Esophagus (tissue), 2 donors: ENCODE data around the gene EXD3. TPM values are rescaled to one million over a fixed set of nuclear protein-coding genes. Genes with fewer than 3 reads are reported as not detected.

Experiments used
- H3K27ac ChIP-seq, 2 donors: one replicate each; pipeline ENCODE4 v1.5.1; 2013; ENCODE audit warnings: low read depth in 2 of 2, mild to moderate bottlenecking in 2 of 2, inconsistent platforms in 1 of 2, low read length in 1 of 2, moderate library complexity in 1 of 2
- H3K27me3 ChIP-seq, 2 donors: one replicate each; pipeline ENCODE4 v1.6.1; 2013; ENCODE audit warnings: low read length in 2 of 2, control low read depth in 1 of 2, mild to moderate bottlenecking in 1 of 2; ENCODE audit not compliant: insufficient read depth in 2 of 2, control insufficient read depth in 1 of 2
- H3K36me3 ChIP-seq, 2 donors: one replicate each; pipeline ENCODE4 v1.6.1; 2013; ENCODE audit warnings: low read length in 1 of 2; ENCODE audit not compliant: control insufficient read depth in 2 of 2, insufficient read depth in 2 of 2
- H3K4me1 ChIP-seq, 2 donors: one replicate each; pipeline ENCODE4 v1.6.1; 2013; ENCODE audit warnings: low read length in 1 of 2; ENCODE audit not compliant: control insufficient read depth in 2 of 2, insufficient read depth in 2 of 2
- H3K4me3 ChIP-seq, 2 donors: one replicate each; pipeline ENCODE4 v1.5.1; 2013; ENCODE audit warnings: low read length in 2 of 2, mild to moderate bottlenecking in 2 of 2, low read depth in 1 of 2, moderate library complexity in 1 of 2
- H3K9me3 ChIP-seq, 2 donors: one replicate each; pipeline ENCODE4 v1.6.1; 2013; ENCODE audit warnings: mild to moderate bottlenecking in 2 of 2, low read depth in 1 of 2, low read length in 1 of 2, moderate library complexity in 1 of 2; ENCODE audit not compliant: control insufficient read depth in 2 of 2, insufficient read depth in 1 of 2
- WGBS, 2 donors: extraction: QIAGEN DNeasy Blood & Tissue Kit; methylation state at CpG; one replicate each; pipeline ENCODE4 v1.1.7; 2013; 5-methylcytosine and 5-hydroxymethylcytosine counted together
- polyA plus RNA-seq, 2 donors: library from polyadenylated mRNA; stranded (reverse); fragments of 200-250 nt; gene quantifications; one replicate each; pipeline ENCODE4 v1.2.3, GENCODE V29; 2013
- donor health status: healthy with polysubstance abuse.
- donor health status: Bipolar disorder and iron deficiency.

The EXD3 gene
- polyA plus RNA-seq, 2 donors: 9.7 to 20.8 TPM

DNA sequence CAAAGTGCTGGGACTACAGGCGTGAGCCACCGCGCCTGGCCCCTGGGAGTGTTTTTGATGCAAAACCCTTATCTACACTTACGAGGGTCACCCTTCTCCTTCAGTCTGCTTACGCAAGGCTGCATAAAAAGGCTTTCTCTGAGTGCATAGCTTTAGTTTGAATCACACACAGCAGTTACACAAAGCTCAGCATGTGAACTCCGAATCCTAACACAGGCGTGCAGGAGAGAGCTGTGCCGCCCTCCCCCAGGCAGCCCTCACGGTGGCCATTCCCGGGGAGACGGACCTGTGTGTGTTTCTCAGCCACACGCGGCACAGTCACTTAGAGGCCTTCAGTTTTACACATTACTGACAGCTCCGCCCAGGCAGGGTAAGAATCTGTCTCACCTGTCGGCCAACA lies 26.7 kb downstream of the EXD3 start:
- Histone ChIP-seq H3K36me3 (peaks cover 2 to 5% of the 10 kb centered on the region in 2 donors), H3K27me3 (no peaks in the 10 kb centered on the region), H3K4me3 (no peak overlapping the region), H3K9me3 (no peaks in the 10 kb centered on the region), H3K27ac (no peak overlapping the region), H3K4me1 (no peaks in the 10 kb centered on the region)
- WGBS, 2 donors: 90 to 92% methylated on average over 15 of the region's 15 CpGs

DNA sequence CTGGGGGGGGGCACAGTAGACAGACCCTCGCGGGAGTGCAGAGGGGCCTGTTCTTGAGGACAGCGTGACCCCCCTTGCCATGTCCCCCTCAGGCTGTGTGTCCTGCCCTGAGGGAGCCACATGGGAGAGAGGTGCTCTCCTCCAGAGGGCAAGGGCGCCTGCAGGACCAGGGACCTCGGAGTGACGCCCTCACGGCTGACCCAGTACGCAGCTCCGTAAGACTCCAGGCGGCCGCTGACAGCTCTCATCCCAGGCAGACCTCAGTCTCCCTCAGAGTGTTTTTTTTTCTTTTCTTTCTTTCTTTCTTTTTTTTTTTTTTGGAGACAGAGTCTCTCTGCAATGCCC lies 27.3 kb downstream of the EXD3 start:
- H3K27ac ChIP-seq: no peak overlapping the region
- no peaks in the 10 kb centered on the region for H3K27me3 ChIP-seq
- no peaks in the 10 kb centered on the region for H3K4me1 ChIP-seq
- no peaks in the 10 kb centered on the region for H3K9me3 ChIP-seq
- 86 to 90% methylated on average over 11 of the region's 11 CpGs for WGBS, 2 donors
- H3K4me3 ChIP-seq: no peak overlapping the region
- peaks cover 2 to 8% of the 10 kb centered on the region in 2 donors for H3K36me3 ChIP-seq

DNA sequence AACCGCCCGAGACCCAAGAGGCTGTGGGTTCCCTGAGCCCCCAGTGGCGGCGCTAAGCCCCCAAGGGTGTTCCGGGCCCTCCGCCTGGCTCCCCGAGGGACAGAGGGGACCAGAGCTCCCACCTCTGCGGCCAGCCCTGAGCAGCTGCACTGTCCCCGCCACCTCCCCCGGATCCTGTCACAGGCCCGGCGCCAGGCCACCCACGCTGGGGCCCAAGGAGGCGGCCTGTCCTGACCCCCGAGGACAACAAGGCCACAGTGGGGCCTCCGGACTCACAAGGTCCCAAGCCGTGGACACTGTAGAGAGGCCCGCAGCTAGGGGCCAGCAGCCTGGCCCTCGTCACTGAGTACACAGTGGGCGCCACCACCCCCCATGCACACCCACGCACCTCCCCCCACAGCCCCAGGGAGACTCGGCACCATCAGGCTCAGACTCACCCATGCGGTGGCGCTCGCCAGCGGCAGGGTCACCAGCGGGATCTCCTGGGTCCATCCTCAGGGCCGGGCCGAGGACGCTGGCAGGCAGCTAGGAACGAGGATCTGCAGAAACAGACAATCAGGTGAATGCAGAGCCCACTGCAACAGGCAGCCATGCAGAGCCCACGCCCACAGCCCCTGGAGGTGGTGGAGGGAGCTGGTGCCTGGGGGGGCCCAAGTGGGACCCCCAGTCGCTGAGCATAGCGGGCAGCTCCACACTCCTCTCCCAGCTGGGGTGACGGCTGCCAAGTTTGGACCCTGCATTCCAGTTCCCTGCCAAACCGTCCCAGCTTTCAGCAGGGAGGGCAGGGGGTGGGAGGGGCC lies 27.9 kb downstream of the EXD3 start:
- 91 to 92% methylated on average over 35 to 36 of the region's 36 CpGs for WGBS, 2 donors
- no peaks in the 10 kb centered on the region for H3K27me3 ChIP-seq
- H3K4me1 ChIP-seq: no peaks in the 10 kb centered on the region
- no peak overlapping the region for H3K27ac ChIP-seq
- no peak overlapping the region for H3K4me3 ChIP-seq
- peaks cover 2 to 8% of the 10 kb centered on the region in 2 donors for H3K36me3 ChIP-seq
- no peaks in the 10 kb centered on the region for H3K9me3 ChIP-seq

- H3K36me3 ChIP-seq: peaks cover 2 to 11% of the 10 kb centered on the region in 2 donors
Measured at GRCh38 chr9:137393176-137394150, 29.5 kb downstream of the EXD3 start.

DNA sequence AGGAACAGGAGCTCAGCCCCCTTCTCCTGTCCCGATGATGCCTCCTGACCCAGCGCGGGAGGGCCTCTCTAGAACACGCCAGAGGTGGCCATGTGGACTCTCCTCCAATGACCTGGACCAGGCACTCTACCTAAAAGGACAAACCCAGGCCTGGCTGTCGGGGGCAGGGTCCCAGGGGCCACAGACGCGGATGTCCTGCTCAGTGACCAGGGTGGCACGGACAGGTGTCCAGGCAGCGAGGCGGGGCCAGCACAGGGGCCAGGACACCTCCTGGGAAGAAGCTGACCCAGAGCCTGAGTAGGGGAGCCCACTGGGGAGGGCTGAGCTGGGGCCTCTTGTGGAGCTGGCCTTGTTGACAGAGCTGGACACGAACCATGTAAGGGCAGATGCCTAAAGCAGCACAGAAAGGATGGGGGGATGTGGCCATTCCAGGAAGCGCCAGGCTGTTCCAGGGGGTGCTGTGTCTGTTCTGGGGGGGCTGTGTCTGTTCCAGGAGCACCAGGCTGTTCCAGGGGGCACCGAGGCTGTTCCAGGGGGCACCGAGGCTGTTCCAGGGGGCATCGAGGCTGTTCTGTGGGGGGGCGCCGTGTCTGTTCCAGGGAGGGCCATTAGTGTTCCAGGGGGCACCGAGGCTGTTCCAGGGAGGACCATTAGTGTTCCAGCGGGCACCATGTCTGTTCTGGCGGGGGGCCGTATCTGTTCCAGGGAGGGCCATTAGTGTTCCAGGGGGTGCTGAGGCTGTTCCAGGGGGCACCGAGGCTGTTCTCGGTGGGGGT lies 30.5 kb downstream of the EXD3 start:
- Histone ChIP-seq H3K9me3 (no peaks in the 10 kb centered on the region), H3K27ac (no peak overlapping the region), H3K4me1 (no peaks in the 10 kb centered on the region), H3K36me3 (peaks cover 0 to 11% of the 10 kb centered on the region in 2 donors), H3K27me3 (no peaks in the 10 kb centered on the region), H3K4me3 (no peak overlapping the region)
- WGBS, 2 donors: 95 to 96% methylated on average over 22 to 23 of the region's 23 CpGs

More at GRCh38 chr9:137393176-137394150, 29.5 kb downstream of the EXD3 start:
- H3K27ac ChIP-seq: no peak overlapping the region
- H3K4me3 ChIP-seq: no peak overlapping the region
- WGBS, 2 donors: 91 to 92% methylated on average over 25 to 28 of the region's 28 CpGs
- H3K27me3 ChIP-seq: no peaks in the 10 kb centered on the region
- no peaks in the 10 kb centered on the region for H3K4me1 ChIP-seq
- no peaks in the 10 kb centered on the region for H3K9me3 ChIP-seq

GRCh38 chr9:137391411-137391754 lies 31.6 kb downstream of the EXD3 start:
- no peaks in the 10 kb centered on the region for H3K27me3 ChIP-seq
- 62 to 71% methylated on average over 14 to 22 of the region's 22 CpGs for WGBS, 2 donors
- H3K4me3 ChIP-seq: no peak overlapping the region
- H3K36me3 ChIP-seq: peaks cover 0 to 11% of the 10 kb centered on the region in 2 donors
- H3K9me3 ChIP-seq: no peaks in the 10 kb centered on the region
- no peaks in the 10 kb centered on the region for H3K4me1 ChIP-seq
- H3K27ac ChIP-seq: peak overlapping the region in 1 of 2 donors; percentile 47

- 70 to 77% methylated on average over 42 of the region's 42 CpGs for WGBS, 2 donors
- Histone ChIP-seq H3K27ac (peak overlapping the region in 1 of 2 donors; percentile 47), H3K4me1 (no peaks in the 10 kb centered on the region), H3K36me3 (peaks cover 0 to 11% of the 10 kb centered on the region in 2 donors), H3K27me3 (no peaks in the 10 kb centered on the region), H3K9me3 (no peaks in the 10 kb centered on the region), H3K4me3 (no peak overlapping the region)
Measured at GRCh38 chr9:137390553-137391410, 32.2 kb downstream of the EXD3 start.

- H3K27me3 ChIP-seq: no peaks in the 10 kb centered on the region
- H3K27ac ChIP-seq: no peak overlapping the region
- no peaks in the 10 kb centered on the region for H3K9me3 ChIP-seq
- H3K4me1 ChIP-seq: no peaks in the 10 kb centered on the region
- H3K4me3 ChIP-seq: no peak overlapping the region
- WGBS, 2 donors: 95 to 96% methylated on average over 13 of the region's 13 CpGs
- peaks cover 0 to 7% of the 10 kb centered on the region in 2 donors for H3K36me3 ChIP-seq
Measured at GRCh38 chr9:137389428-137389746, 33.6 kb downstream of the EXD3 start.
